Measurements from ENCODE around the gene FRMD4B.

The FRMD4B gene

DNA sequence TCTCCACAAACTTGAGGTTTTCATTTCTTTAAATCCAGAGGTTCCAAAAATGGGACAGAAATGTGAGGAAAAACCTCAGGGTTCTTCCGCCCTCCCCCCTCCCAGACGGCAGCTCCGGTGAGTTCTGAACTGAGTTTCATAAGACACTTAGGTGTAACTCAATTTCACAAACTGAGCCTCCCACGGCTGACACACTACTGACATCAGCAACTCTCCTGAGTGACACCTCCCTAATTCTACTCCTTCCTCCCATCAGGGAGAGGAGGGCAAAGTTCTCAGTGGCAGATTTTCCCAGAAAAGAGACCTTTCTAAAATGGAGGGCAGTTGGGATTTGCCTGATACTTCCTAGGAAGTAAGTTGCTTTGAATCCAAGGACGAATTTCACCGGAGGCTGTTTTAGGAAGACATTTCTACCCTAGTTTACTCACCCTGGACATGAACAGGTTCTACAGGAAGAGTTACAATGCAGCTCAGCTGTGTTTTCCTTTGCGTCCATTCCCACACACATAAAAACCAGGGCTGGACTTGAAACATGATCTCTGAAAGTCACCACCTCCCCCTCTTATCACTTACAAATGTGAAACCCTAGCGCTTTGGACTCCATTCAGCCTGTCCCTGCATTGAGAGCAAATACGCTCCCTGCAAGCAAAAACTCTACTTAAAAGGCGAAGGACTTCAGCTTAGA is 185.4 kb downstream of the FRMD4B start:
- DNase-seq: peak in 1 of 2 donors; percentile 41

DNA sequence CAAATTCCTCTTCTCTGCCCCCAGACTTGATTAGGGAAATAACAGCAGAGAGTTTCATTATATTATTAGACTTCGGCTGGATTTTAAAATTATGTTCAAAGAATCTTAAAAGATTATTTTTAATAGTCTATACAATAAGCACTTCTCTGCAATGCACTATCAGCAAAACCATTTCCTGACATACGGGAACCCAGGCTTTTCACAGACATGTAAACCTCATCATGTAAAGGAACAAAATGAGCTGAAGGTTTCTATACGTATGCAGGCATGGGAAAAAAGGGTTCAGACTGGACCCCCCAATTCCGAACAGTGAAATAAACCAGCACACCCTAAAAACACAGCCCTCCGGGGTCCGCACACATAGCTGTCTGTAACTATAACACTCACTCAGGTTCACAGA is 185.9 kb downstream of the FRMD4B start:
- DNase-seq: no peak

DNA sequence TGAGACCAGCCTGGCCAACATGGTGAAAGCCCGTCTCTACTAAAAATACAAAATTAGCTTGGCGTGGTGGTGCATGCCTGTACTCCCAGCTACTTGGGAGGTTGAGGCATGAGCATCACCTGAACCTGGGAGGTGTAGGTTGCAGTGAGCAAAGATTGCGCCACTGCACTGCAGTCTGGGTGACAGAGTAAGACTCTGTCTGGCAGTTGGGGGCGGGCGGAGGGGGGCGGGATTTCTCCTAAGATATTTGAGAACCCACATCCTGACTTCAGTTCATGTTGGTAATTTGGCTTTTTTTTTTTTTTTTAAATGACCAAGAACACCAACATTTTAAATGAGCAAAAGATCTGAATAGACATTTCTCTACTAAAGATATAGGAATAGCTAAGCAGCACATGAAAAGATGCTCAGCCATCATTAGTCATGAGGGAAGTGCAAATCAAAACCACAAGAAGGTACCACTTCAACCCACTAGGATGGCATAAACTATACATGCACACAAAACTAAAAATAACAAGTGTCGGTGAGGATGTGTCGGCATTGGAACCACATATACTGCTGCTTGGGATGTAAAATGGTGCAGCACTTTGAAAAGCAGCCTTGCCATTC is 187.9 kb downstream of the FRMD4B start:
- DNase-seq: peak in 1 of 2 donors; percentile 50

DNA sequence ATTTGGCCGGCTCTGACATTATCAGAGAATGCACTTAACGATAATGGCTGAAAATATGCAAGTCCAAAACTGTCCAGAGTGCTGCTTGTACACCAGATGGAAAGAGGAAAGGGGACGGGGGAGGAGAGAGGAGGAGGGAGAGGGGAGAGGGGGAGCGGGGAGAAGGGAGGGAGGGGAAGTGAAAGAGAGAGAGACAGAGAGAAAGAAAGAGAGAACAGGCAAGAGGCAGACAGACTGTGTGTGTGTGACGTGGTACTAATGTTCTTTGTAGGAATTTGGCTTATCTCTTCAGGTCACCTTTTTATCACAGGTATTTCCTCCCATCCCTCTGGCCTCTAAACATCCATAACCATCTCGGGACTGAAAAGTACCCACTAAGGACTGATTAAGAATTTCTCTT is 188.4 kb downstream of the FRMD4B start:
- no peak for DNase-seq

DNA sequence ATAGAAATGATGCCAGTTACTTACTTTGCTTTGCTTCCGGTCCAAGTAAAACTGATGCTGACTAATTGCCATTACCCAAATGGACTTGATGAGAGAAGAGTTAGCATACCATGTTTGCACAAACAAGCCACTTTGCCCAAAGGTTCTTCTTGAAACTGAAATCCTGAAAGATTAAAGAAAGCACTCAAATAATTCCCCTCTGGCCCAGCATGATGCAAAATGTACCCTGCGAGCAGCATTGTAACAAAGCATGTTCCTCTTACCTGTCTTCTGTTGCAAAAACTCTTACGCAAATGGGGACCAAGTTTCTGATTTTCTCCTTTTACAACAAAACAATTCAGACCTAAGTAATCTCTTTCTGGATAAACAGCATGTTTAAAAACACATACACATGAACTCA is 189.0 kb downstream of the FRMD4B start:
- DNase-seq: no peak

DNA sequence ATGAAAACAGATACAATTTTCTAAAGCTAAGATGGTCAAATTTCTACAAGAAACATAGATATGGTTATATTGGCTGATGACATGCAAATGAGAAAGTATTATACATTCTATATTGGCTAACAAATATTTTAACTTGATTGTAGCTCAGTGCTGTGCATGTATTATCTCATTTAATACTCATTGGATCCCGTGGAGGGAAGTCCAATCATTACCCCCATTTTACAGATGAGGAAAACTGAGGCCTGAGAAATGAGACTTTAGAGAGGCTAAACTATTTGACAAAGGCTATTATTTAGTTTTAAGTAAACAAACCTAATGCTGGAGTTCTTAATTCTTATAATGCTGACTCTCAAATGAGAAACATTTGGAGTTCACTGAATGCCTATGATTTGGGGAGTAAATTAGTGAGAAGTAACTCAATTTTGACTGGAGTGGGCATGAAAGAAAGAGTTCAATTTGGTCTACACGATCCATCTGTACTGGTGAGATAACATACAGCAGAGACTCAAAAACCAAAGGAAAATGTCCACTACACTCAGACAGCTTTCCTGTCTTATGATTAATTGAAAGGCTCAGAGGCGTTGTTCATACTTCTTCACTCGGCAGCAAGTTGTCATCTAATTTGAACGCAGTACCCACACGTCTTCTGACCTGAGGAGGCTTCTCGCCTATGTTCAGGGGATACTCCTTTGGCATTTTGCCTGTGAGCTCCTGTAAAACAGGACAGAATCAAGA is 191.3 kb downstream of the FRMD4B start:
- DNase-seq: no peak

DNA sequence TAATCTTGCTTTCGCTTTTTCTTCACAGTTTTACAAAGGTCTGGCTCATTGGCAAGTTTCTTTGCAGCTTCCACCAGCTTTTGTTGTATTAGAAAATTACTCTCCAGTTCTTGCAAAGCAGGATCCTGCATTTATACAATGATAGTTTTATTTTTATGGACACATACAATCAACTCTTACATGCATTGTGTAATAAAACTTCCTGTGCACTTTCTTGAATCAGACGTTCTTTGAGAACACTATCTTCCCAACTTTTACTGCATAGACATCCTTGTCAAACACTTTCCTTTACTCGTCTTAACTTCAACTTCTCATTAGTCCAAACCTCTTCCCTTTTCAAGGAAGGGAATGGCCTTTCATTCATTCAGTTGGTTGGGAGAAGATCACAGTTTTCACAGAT is 192.1 kb downstream of the FRMD4B start:
- DNase-seq: no peak

DNA sequence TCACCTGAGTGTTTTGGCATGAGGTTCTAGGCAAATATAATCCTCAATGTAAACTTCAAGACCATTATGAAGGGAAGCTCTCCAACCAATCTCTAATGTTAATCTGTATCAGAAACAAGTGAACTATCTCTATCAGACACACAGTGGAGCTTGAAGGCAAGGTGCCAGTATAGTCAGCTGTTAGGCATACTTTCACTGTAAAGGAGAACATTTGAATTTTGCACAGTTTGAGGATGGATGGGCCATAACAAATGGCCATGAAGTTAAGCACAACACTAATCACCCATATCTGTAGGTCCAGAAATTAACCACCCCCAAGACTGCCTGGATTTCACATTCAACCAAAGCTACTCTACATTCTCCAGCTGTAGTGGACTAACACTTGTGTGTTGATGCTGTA is 194.4 kb downstream of the FRMD4B start:
- DNase-seq: no peak

DNA sequence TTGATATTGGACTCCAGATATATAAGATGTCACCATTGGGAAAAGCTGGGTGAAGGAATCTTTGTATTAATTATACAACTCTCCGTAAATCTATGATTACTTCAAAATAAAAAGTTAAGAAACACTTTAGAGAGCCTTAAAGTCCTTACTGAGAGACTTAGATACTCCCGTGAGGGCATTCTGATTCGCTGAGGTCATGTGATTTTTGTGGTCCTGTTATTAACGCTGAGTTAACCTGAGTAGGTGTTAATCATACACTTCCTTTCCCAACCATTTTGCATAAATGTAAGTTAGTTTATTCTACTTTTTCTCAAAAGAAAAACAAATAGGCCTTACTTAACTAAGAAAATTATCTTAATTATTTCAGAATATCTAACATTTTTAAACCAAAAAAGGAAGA is 196.4 kb downstream of the FRMD4B start:
- no peak for DNase-seq

DNA sequence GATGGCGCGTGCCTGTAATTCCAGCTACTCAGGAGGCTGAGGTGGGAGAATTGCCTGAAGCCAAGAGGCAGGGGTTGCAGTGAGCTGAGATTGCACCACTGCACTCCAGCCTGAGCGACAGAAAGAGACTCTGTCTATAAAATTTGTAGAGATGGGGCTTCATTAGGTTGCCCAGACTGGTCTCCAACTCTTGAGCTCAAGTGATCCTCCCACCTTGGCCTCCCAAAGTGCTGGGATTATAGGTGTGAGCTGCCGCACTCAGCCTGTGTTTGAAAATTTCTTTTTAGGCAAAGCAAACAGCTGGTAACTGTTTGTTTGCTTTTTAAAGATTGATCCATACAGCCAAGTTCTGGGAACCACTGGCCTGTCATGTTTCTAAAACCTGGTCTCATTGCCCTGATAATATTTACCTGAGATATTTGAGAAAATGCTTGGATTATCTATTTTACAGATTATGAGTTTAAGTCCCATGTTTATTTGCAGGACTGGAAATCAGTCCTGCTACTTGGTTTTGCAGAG is 199.3 kb downstream of the FRMD4B start:
- DNase-seq: no peak

DNA sequence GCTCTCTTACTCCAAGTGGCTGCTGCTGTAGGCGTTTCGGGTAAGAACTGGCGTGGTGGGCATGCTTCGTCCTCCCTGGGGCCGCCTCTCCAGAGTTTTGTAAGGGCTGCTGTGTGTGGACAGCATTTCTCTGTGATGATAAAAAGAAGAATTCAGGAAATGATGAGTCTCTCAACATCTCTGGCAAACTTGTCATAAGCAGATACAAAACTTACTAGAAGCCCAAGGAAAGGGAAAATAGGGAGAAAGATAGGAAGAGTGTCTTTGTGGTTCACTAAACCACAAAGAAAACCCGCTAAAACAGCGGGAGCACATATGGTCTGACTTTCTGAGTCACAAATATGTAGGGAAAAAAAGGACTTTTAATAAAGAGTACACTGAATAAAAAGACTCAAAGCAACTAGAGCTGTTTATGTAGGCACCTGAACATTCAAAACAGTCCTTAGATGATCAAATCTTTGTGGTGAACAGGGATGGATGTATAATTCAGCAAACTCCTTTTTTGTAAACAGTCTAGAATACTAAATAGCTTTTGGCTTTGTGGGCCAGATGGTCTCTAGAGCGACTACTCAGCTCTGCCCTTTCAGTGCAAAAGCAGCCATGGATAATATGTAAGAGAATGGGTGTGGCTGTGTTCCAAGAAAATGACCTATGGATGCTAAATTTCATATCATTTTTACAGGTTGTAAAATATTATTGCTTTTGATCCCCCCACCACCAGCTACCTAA is 203.1 kb downstream of the FRMD4B start:
- DNase-seq: no peak

DNA sequence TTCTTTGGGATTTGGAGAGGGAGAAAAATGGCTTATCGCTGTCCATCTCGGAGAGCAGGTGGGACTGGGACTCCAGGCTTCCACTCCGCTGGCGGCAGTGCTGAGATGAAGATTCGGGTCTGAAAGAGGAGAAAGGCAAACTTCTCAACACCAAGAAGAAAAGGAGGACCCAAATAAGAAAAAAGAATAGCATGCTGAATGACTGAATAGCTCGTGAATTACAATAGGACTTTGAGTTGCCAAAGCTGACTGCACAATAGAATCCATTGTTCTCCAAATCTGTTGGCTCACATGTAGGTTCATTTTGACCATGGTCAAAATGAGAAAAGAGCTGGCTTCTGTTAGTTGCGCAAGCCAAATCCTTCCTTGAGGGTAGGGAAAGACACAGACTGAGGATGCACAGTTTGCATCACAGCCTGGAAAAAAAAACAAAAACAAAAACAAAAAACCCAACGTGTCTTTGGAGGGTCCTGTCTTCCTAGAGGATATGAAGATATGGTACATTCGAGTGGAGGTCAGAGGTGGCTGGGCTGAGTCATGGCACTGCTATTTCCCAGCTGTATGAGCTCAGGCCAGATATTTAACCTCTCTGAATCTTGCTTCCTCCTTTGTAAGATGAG is 204.2 kb downstream of the FRMD4B start:
- DNase-seq: no peak

DNA sequence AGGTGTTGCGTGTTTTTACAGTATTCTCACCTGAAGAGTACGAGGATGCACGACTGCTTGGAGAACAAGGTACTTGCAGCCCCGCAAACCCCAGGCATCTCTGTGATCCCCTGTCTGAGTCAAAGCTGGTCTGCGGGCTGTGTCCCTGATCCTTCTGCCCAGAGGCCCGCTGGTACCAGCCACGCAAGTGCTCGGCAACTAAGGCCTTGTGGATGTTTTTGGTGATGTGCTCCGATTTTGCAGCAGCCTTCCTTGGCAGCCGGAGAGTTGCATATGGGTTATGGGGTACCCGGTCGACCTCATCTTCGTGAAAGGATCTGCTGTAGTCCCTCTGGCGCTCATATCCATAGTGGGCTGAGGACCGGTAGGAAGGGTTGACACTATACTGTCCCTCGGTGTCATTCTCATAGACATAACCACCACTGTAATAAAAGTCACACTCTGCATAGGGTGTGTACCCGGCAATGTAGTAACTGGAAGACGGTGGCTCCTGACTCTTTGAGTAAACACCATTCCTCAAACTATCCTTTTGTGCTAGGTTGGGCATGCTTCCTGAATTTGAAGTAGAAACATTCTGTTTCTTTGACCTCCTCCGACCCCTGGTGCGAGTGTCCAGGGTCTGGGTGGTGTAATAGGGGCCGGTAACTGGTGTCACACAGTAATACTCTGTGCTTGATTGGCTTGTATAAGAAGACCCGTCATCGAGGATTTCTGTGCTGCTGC is 204.9 kb downstream of the FRMD4B start:
- no peak for DNase-seq

DNA sequence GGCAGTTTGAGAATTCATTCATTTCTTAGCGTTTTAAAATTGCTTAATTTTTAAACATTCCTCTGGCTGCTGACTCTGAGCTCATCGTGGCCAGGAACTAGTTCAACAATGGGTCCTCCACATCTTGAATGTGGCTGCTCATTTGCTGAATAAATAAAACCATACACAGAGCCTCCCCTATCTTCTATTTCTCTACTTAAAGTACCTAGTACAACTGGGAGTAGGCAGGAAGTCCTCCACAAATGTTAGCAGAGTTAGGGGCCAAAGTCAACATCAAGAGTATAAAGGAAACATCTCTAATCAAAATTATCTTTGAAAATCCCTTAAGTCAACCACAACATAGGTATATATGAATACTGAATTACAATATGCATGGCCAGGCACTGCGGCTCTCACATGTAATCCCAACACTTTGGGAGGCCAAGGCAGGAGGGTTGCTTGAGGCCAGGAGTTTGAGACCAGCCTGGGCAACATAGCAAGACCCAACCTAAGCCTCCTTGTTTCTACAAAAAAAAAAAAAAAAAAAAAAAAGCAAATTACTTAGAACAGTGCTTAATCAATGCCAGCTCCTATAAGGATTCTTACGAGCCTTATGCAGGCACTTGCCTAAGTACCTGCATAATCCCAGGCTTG is 206.0 kb downstream of the FRMD4B start:
- DNase-seq: no peak

DNA sequence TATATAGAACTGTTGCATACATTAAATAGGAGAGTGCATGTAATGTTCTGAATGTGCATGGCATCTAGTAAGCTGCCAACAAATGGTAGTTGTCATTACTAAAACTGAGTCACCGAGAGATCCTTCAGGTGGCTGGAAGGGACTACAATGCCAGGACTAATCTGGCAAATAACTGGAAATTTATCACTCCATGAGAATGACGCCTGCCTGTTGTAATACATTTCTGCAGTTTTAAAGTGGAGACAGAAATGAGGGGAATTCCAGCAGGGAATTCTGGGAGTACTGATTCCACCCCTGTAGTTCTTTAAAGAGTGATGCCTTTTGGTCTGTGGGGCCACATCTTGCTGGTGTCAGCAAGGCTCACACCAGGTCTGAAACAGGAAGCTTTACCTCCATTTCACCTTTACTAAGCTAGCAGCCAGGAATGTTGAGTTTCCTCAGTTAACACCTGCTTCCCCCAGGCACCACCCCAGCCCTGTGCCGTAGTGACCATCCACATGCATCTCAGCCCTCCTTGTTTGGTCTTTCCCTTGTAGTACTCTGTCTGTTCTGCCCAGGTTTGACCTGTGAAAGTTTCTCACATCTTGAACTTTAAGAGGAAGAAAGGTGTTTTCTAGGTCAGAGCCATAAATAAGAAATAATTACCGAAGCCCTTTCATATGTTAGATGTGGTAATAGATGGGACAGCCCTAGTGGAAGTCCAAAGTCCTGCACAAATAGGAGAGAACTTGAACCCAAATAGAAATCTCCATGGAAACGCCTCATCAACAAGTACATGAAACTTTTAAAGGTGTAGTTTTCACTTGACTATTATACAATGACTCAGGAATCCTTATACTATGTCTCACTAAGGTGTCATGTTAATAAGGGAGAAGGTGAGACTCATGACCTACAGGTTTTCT is 206.8 kb downstream of the FRMD4B start:
- DNase-seq: no peak

DNA sequence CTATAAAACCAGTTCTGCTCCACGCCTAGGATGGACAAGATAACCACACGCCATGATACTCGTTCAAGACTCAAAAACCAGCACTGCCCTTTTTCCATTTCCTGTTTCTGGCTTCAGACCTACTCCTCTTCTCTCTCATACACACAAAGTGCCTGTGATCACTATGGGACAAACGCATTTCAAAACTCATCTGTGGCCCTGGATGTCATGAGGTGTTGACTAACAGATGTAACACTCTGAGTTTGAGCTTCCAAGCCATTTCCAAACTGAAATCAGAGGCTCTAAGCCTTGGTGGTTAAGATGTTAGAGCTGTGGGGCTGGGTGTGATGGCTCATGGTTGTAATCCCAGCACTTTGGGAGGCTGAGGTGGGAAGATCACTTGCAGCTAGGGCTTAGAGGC is 207.8 kb downstream of the FRMD4B start:
- no peak for DNase-seq

DNA sequence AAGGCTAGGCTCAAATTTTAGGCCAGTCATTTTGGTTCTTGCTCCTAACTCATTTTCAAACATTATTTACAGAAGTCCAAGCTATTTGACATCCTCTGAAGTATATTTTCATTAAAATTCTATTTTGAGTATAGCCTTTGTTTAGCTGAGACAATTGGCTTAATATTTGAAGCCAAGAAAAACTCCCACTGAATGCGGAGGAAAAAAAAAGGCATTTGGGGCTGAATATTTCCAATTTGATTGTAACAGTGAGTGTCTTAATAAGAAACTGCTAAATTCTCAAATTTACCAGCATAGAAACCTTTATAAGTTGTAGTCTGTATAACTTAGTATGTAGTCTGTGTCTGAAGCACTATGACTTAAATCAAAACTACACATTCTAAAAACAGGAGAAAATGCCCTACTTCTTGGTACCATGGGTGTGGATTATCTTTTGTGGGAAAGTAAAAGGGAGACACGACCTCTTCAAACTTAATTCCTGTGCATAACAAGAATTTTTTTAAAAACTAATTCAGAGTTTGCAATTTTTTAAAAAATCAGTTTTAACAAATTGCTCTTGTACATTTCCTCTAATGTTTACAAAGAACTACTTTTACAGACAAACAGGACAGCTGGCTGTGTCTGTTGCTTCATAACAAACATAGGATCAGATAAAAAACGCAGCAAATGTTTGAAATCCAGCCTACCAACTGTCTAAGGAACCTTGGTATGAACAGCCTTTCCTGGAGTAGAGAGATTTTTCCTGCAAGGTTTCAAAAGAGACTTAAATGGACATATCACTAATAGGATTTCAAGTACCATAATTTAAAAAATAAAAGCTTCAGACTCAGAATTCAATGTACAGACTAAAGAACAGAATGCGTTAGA is 210.8 kb downstream of the FRMD4B start:
- DNase-seq: no peak

DNA sequence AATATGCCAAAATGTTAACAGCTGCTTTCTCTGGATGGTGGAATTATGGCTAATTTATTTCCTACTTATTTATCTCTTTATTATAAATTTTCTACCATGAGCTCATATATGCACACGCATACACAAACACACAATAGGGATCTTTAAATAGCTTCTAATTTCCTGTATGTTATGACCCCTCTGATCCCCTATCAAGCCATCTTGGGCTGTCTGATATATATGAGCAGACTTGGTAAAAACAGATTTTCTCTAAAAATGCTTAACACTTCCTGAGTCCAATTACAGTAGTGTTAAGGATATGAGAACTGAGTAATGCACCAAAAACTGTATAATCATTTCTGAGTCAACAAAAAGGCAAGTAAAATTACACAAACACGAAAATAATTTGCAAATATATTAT is 211.4 kb downstream of the FRMD4B start:
- no peak for DNase-seq

DNA sequence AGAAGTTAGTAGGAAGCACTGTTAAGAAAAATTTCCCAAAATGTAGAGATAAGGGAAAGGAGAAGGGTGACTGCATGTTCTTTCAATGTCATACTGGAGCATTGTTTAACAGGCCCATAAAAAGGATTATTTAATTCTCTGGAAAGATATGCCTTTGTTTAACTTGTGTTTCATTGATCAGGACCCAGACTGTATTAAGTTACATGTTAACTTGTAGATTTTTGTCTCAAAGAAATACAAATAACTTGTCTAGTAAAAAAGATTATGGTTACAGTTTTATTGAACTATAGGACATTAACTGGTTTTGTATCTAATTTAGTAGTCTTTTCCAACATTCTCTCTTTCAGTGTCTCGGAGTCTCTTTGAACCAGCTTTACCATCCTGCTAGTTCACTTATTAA is 213.8 kb downstream of the FRMD4B start:
- DNase-seq: no peak

DNA sequence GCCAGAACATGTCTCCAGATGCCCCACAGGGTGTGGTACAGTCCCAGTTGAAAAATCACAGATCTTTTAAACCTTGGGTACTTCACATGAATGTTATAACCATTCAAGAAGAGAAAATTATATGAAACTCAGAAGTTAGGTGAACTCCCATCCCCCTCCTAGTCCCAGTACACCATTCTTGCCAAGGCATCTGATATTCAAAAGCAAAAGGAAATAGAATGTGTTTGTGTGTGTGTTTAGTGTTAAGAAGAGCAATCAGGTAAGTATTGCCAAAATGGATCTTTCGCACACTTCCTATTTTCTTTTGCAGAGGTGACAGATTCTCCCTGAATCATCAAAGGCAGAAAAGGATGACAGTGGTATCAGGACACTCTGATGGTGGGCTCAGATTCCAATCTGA is 219.4 kb downstream of the FRMD4B start:
- DNase-seq: no peak
